Endothelial cell of umbilical vein (primary cell): ENCODE results near the gene NBR1. TPM values are rescaled to one million over a fixed set of nuclear protein-coding genes. Genes with fewer than 3 reads are reported as not detected.

Experiments
- BruUV-seq: library from RNA; stranded (reverse); fragments of 400-500 nt; replicated peaks from 2 replicates; lab custom pipeline; 2021; lab: Mats Ljungman, UMichigan
- CTCF ChIA-PET: fragments of 300-600, 350-600 bp; sonication (Branson Sonifier 250); formaldehyde crosslinking; loops from one replicate; lab custom pipeline; 2021; ENCODE audit warnings: antibody characterized with exemption, inconsistent platforms; lab: Charles Lee
- POLR2A ChIA-PET: fragments of 300-600, 350-600 bp; sonication (Branson Sonifier 250); formaldehyde crosslinking; loops from one replicate; lab custom pipeline; 2021; ENCODE audit warnings: antibody characterized with exemption, inconsistent platforms; lab: Charles Lee
- DNase-seq: peaks from one replicate; pipeline ENCODE4 v3.0.0-alpha.2; 2011; ENCODE audit warnings: low read depth, low spot score
- FAIRE-seq: peaks from 2 replicates; lab custom pipeline; 2011; peaks lifted over from hg19 to GRCh38; lab: Jason Lieb, UNC
- H2AFZ ChIP-seq: 2 replicates; pipeline ENCODE4 v1.6.0; 2012; ENCODE audit warnings: low read depth, low read length, control low read depth, inconsistent platforms
- H3K27ac ChIP-seq: 2 replicates; pipeline ENCODE4 v1.5.1; 2011; ENCODE audit warnings: low read depth, mild to moderate bottlenecking, control low read depth, low read length, moderate library complexity; ENCODE audit not compliant: insufficient read depth
- H3K27me3 ChIP-seq, 2 experiments: 2 replicates each; pipeline versions ENCODE4 v1.6.0 to v1.6.1; 2011; ENCODE audit warnings: low read length in 2 of 2, mixed read lengths in 1 of 2; ENCODE audit not compliant: control insufficient read depth in 2 of 2, insufficient read depth in 2 of 2
- H3K36me3 ChIP-seq, 2 experiments: 2 replicates in 1 of 2; 3 replicates in 1 of 2; pipeline ENCODE4 v1.5.1; 2011; ENCODE audit warnings: low read length in 2 of 2, mild to moderate bottlenecking in 1 of 2, moderate library complexity in 1 of 2; ENCODE audit not compliant: control insufficient read depth in 2 of 2, insufficient read depth in 2 of 2; ENCODE audit errors: extremely low read depth in 1 of 2
- H3K4me1 ChIP-seq: 3 replicates; pipeline ENCODE4 v1.5.1; 2011; ENCODE audit warnings: mild to moderate bottlenecking, low read length; ENCODE audit not compliant: control insufficient read depth, insufficient read depth; ENCODE audit errors: extremely low read depth
- H3K4me2 ChIP-seq: 2 replicates; pipeline ENCODE4 v1.6.1; 2011; ENCODE audit warnings: low read length, control low read depth, mixed read lengths; ENCODE audit not compliant: insufficient read depth
- H3K4me3 ChIP-seq, 3 experiments: fragments of 200-600 bp in 1 of 3; sonication (generic), shearing (Covaris generic) in 1 of 3; replicated peaks in 1 of 3; 2 replicates each; pipeline ENCODE4 v1.5.1; 2011 to 2016; ENCODE audit warnings: control low read depth in 3 of 3, low read length in 3 of 3, mild to moderate bottlenecking in 2 of 3, inconsistent platforms in 1 of 3, low read depth in 1 of 3, moderate library complexity in 1 of 3; ENCODE audit not compliant: insufficient read depth in 1 of 3
- H3K79me2 ChIP-seq: 2 replicates; pipeline ENCODE4 v1.6.0; 2012; ENCODE audit warnings: low read length, inconsistent platforms; ENCODE audit not compliant: control insufficient read depth, insufficient read depth
- H3K9ac ChIP-seq: replicated peaks from 2 replicates; pipeline ENCODE3; 2011; ENCODE audit warnings: low read length, control low read depth; ENCODE audit not compliant: insufficient read depth; ENCODE audit errors: extremely low read depth
- H3K9me1 ChIP-seq: replicated peaks from 3 replicates; pipeline ENCODE4 v1.6.0; 2011; ENCODE audit warnings: mild to moderate bottlenecking, low read length; ENCODE audit not compliant: control insufficient read depth, insufficient read depth; ENCODE audit errors: extremely low read depth
- H3K9me3 ChIP-seq: replicated peaks from 2 replicates; pipeline ENCODE4 v1.5.1; 2012; ENCODE audit warnings: low read length, inconsistent platforms; ENCODE audit not compliant: control insufficient read depth, insufficient read depth
- H4K20me1 ChIP-seq: replicated peaks from 2 replicates; pipeline ENCODE3; 2011; ENCODE audit warnings: mild to moderate bottlenecking, low read length; ENCODE audit not compliant: control insufficient read depth, insufficient read depth; ENCODE audit errors: extremely low read depth
- EZH2 ChIP-seq: IDR thresholded peaks from 2 replicates; pipeline ENCODE4 v1.6.1; 2012; ENCODE audit warnings: borderline replicate concordance, low read depth, mild to moderate bottlenecking, moderate library complexity, low read length, inconsistent platforms; ENCODE audit not compliant: severe bottlenecking
- FOS ChIP-seq: IDR thresholded peaks from 2 replicates; pipeline ENCODE4 v1.6.1; 2011; ENCODE audit warnings: mild to moderate bottlenecking, low read length, moderate library complexity, borderline replicate concordance; ENCODE audit not compliant: insufficient read depth
- GATA2 ChIP-seq: IDR thresholded peaks from 2 replicates; pipeline ENCODE4 v1.7.0; 2011; ENCODE audit warnings: low read depth, mild to moderate bottlenecking, moderate library complexity, mixed read lengths, low read length; ENCODE audit not compliant: insufficient read length, insufficient read depth
- JUN ChIP-seq: IDR thresholded peaks from 2 replicates; pipeline ENCODE4 v1.6.1; 2011; ENCODE audit warnings: borderline replicate concordance, low read depth; ENCODE audit not compliant: insufficient read length, insufficient read depth
- MAX ChIP-seq: IDR thresholded peaks from 2 replicates; pipeline ENCODE4 v1.6.1; 2011; ENCODE audit not compliant: insufficient read depth, insufficient read length
- MYC ChIP-seq: IDR thresholded peaks from one replicate; pipeline ENCODE4 v1.6.1; 2011; ENCODE audit warnings: mild to moderate bottlenecking, low read depth, low read length
- POLR2A ChIP-seq: IDR thresholded peaks from 2 replicates; pipeline ENCODE4 v1.6.1; 2012; ENCODE audit warnings: low read depth, mild to moderate bottlenecking, control low read depth, low read length
- POLR2AphosphoS5 ChIP-seq: IDR thresholded peaks from 2 replicates; pipeline ENCODE4 v1.6.1; 2012; ENCODE audit warnings: low read depth, mild to moderate bottlenecking, control low read depth, low read length, moderate library complexity; ENCODE audit not compliant: insufficient read depth
- dilution Hi-C: fragments of 300-500 bp; cut with MboI; formaldehyde crosslinking; loops from one replicate; pipeline ENCODE4 v1.15.0; 2019; ENCODE audit warnings: low sequenced_read_pairs; ENCODE audit not compliant: extremely low pct_ligation_motif_present
- intact Hi-C: fragments of 100-400 bp; cut with micrococcal nuclease; formaldehyde crosslinking; loops from one replicate; pipeline ENCODE4 v1.10.0; 2022
- polyA plus RNA-seq, 4 experiments: library from polyadenylated mRNA; depleted of rRNA in 3 of 4; stranded (reverse) in 3 of 4; unstranded in 1 of 4; fragments of >200 nt; gene quantifications; 2 replicates each; pipeline versions ENCODE4 v1.2.1 to v1.2.3, GENCODE V29; 2011 to 2012; ENCODE audit warnings: missing spikeins in 1 of 4
- total RNA-seq: library from RNA; stranded (reverse); gene quantifications from 2 replicates; pipeline ENCODE4 v1.2.3, GENCODE V29; 2021
- TF ChIP-seq, protein P1 (sequence below), 2 donors: IDR thresholded peaks; 1 replicate in 1 of 2; 2 replicates in 1 of 2; pipeline ENCODE4 v1.5.1; 2011; ENCODE audit warnings: low read length in 2 of 2, mild to moderate bottlenecking in 2 of 2, moderate library complexity in 2 of 2, control low read depth in 1 of 2, inconsistent platforms in 1 of 2, low read depth in 1 of 2; ENCODE audit not compliant: insufficient read depth in 1 of 2; ENCODE audit errors: extremely low read depth in 1 of 2

Gene NBR1
- total and polyA plus RNA-seq, 2 donors (not counting 3 experiments of a cell fraction or from before 2014, with no cell fraction given), result 26.4 to 57.0 TPM

GRCh38 chr17:43212641-43213490, 41.9 kb downstream of the NBR1 start:
- Histone ChIP-seq H2AFZ (peak overlapping the region; percentile 73), H3K27me3 (no peaks in the 10 kb centered on the region), H3K36me3 (peaks cover 9 to 28% of the 10 kb centered on the region in 2 experiments), H3K9me1 (no peaks in the 10 kb centered on the region), H4K20me1 (no peaks in the 10 kb centered on the region), H3K4me2 (peak overlapping the region; percentile 90), H3K9ac (peak overlapping the region; percentile 81), H3K9me3 (no peaks in the 10 kb centered on the region), H3K79me2 (peaks cover 5% of the 10 kb centered on the region), H3K4me1 (peaks cover 16% of the 10 kb centered on the region), H3K4me3 (peak overlapping the region; percentile 72 to 79 (median 75)), H3K27ac (peak overlapping the region; percentile 37)
- POLR2A ChIA-PET, result interaction anchor here (1.5 to 2.9 kb wide), 2 partner anchors 9 to 102 kb away, joined by 4 to 43 read pairs; no protein-coding TSS in a partner anchor
- DNase-seq, result no peak
- CTCF ChIA-PET, result interaction anchor here (1.1 to 3.9 kb wide), 7 partner anchors 9 to 188 kb away, joined by 3 to 22 read pairs (median 10); partner anchors contain the start of gene NBR1
- intact Hi-C loops (loop anchor here (1.0 kb wide), 1 partner anchor 189 kb away; no protein-coding TSS in a partner anchor), dilution Hi-C loops (no loop called here)
- no peak for TF ChIP-seq MAX
- TF ChIP-seq GATA2, result no peak
- no peak for TF ChIP-seq JUN
- no peak for TF ChIP-seq FOS
- no peak for TF ChIP-seq POLR2AphosphoS5
- TF ChIP-seq EZH2, result no peak
- no peak for TF ChIP-seq MYC
- TF ChIP-seq, protein P1, sequence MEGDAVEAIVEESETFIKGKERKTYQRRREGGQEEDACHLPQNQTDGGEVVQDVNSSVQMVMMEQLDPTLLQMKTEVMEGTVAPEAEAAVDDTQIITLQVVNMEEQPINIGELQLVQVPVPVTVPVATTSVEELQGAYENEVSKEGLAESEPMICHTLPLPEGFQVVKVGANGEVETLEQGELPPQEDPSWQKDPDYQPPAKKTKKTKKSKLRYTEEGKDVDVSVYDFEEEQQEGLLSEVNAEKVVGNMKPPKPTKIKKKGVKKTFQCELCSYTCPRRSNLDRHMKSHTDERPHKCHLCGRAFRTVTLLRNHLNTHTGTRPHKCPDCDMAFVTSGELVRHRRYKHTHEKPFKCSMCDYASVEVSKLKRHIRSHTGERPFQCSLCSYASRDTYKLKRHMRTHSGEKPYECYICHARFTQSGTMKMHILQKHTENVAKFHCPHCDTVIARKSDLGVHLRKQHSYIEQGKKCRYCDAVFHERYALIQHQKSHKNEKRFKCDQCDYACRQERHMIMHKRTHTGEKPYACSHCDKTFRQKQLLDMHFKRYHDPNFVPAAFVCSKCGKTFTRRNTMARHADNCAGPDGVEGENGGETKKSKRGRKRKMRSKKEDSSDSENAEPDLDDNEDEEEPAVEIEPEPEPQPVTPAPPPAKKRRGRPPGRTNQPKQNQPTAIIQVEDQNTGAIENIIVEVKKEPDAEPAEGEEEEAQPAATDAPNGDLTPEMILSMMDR (IDR thresholded peaks at IDR 0.05; ENCODE audit: extremely low read depth in 1 of 2, insufficient read depth in 1 of 2, low read depth in 1 of 2, low read length in 2 of 2), result no peak
- TF ChIP-seq POLR2A, result no peak
- no TSS peak for BruUV-seq
- FAIRE-seq, result peak; percentile 68
